Ovary (tissue), 9 donors: Measurements from ENCODE around the gene SDCCAG8. TPM values are rescaled to one million over a fixed set of nuclear protein-coding genes. Genes with fewer than 3 reads are reported as not detected.

Experiments used
- DNase-seq, 5 donors: peaks; one replicate each; pipeline ENCODE4 v3.0.0-alpha.2; 2019 to 2020
- H3K27ac ChIP-seq, 2 donors: fragments of 200-600 bp; one replicate each; pipeline versions ENCODE4 v1.5.1 to v1.8.0; 2019 to 2022
- H3K27me3 ChIP-seq: fragments of 200-600 bp; one replicate; pipeline ENCODE4 v1.8.0; 2022
- H3K36me3 ChIP-seq: fragments of 200-600 bp; sonication (generic); one replicate; pipeline ENCODE4 v1.5.1; 2019
- H3K4me1 ChIP-seq: one replicate; pipeline ENCODE4 v1.8.1; 2013; ENCODE audit warnings: mild to moderate bottlenecking, moderate library complexity; ENCODE audit not compliant: insufficient read depth
- H3K4me3 ChIP-seq: fragments of 200-600 bp; sonication (generic); one replicate; pipeline ENCODE4 v1.5.1; 2017
- H3K9me3 ChIP-seq, 2 donors: fragments of 200-600 bp in 1 of 2; sonication (generic) in 1 of 2; one replicate each; pipeline versions ENCODE4 v1.5.1 to v1.8.1; 2013 to 2019; ENCODE audit warnings: mild to moderate bottlenecking in 1 of 2, moderate library complexity in 1 of 2
- EP300 ChIP-seq: sonication (generic); formaldehyde crosslinking; IDR thresholded peaks from one replicate; pipeline ENCODE4 v1.6.1; 2017; ENCODE audit warnings: antibody characterized with exemption
- POLR2A ChIP-seq: fragments of 450-650 bp; IDR thresholded peaks from one replicate; pipeline ENCODE4 v1.6.1; 2017; ENCODE audit warnings: antibody characterized with exemption, mild to moderate bottlenecking, moderate library complexity
- WGBS, 3 donors: extraction: QIAGEN DNeasy Blood & Tissue Kit in 1 of 3; methylation state at CpG; one replicate each; pipeline versions ENCODE4 v1.1.5 to v1.1.7; 2013 to 2017; 5-methylcytosine and 5-hydroxymethylcytosine counted together
- intact Hi-C, 4 donors: fragments of 100-400 bp; cut with DNase I; formaldehyde crosslinking; loops; one replicate each; pipeline versions ENCODE4 v1.11.0 to v1.15.1; 2022 to 2023
- polyA plus RNA-seq, 2 donors: library from polyadenylated mRNA; stranded (reverse); fragments of 200-250 nt in 1 of 2; fragments of 350-450 nt in 1 of 2; fragmentation: Illumina TruSeq in 1 of 2; extraction: RNeasy Lipid Tissue Mini Kit (QIAGEN cat#74804) in 1 of 2; gene quantifications; one replicate each; pipeline ENCODE4 v1.2.3, GENCODE V29; 2013 to 2014
- total RNA-seq, 7 donors: library from RNA; depleted of rRNA in 2 of 7; stranded (reverse); fragments of >200 nt in 2 of 7; fragmentation: NEBNext Ultra II Directional in 3 of 7; extraction: Animal tissue kit (Norgen Biotek cat#: 25700) in 3 of 7; gene quantifications; one replicate each; pipeline versions ENCODE4 v1.1.0 to v1.2.4, GENCODE V29; 2016 to 2023
- TF ChIP-seq, protein P1 (sequence below), 3 donors: fragments of 450-650 bp in 2 of 3; fragments of 200-600 bp in 1 of 3; IDR thresholded peaks; one replicate each; pipeline versions ENCODE4 v1.5.1 to v1.8.0; 2016 to 2022; ENCODE audit warnings: antibody characterized with exemption in 3 of 3, mild to moderate bottlenecking in 1 of 3
- donor health status: DM: no; HTN: no; CAD: no; lungs with moderate emphysema.
- donor health status: DM: no; HTN: no; CAD: no.
- donor health status: Bipolar disorder and iron deficiency.
- donor health status: DM: yes; HTN: yes; CAD: no.
- donor health status: DM: no; HTN: no; CAD: no.
- donor health status: DM: yes; HTN: yes; CAD: no.

Gene SDCCAG8
- total and polyA plus RNA-seq, 9 donors: 19.8 to 45.9 (median 30.6) TPM

- 56 to 77% (median 65%) methylated on average over 38 to 55 of the region's 55 CpGs for WGBS, 3 donors
- H3K9me3 ChIP-seq: no peaks in the 10 kb centered on the region
- H3K27me3 ChIP-seq: no peaks in the 10 kb centered on the region
- H3K27ac ChIP-seq: peak overlapping the region in 1 of 2 donors; percentile 10
- H3K4me1 ChIP-seq: peaks cover 8% of the 10 kb centered on the region
- TF ChIP-seq POLR2A (no peak), EP300 (no peak)
- TF ChIP-seq, protein P1, sequence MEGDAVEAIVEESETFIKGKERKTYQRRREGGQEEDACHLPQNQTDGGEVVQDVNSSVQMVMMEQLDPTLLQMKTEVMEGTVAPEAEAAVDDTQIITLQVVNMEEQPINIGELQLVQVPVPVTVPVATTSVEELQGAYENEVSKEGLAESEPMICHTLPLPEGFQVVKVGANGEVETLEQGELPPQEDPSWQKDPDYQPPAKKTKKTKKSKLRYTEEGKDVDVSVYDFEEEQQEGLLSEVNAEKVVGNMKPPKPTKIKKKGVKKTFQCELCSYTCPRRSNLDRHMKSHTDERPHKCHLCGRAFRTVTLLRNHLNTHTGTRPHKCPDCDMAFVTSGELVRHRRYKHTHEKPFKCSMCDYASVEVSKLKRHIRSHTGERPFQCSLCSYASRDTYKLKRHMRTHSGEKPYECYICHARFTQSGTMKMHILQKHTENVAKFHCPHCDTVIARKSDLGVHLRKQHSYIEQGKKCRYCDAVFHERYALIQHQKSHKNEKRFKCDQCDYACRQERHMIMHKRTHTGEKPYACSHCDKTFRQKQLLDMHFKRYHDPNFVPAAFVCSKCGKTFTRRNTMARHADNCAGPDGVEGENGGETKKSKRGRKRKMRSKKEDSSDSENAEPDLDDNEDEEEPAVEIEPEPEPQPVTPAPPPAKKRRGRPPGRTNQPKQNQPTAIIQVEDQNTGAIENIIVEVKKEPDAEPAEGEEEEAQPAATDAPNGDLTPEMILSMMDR (IDR thresholded peaks at IDR 0.05): no peak
- no peaks in the 10 kb centered on the region for H3K36me3 ChIP-seq
- intact Hi-C loops: no loop called here
- DNase-seq: peak in 1 of 5 donors; percentile 35
- H3K4me3 ChIP-seq: peak overlapping the region; percentile 31
These were observed 218.5 kb downstream of the SDCCAG8 start for GRCh38 chr1:243474136-243474881.

DNA sequence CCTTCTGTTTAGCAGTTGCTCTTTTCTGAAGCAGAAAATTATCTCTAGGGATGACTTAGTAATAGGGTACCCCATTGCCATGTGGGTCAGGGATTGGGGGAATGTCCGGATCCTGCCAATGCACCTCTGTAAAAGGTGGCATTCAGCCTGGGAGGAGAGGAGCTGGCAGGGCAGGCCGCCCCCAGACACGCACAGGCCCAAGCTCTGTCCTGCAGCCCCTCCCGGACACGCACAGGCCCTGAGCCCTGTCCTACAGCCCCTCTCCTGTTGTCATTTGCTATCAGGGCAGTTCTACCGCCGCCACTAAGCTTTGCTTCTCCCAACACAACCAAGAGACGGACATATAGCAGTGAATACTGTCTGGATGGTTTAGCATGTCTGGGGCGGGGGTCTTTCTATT is 219.1 kb downstream of the SDCCAG8 start:
- Histone ChIP-seq H3K4me1 (peaks cover 8% of the 10 kb centered on the region), H3K36me3 (no peaks in the 10 kb centered on the region), H3K4me3 (no peak overlapping the region), H3K27ac (no peak overlapping the region), H3K9me3 (no peaks in the 10 kb centered on the region), H3K27me3 (no peaks in the 10 kb centered on the region)
- 96 to 100% (median 97%) methylated on average over 9 of the region's 9 CpGs for WGBS, 3 donors
- no peak for TF ChIP-seq POLR2A
- no peak for TF ChIP-seq EP300
- TF ChIP-seq, protein P1 (IDR thresholded peaks at IDR 0.05): no peak
- intact Hi-C loops: no loop called here
- DNase-seq: no peak

DNA sequence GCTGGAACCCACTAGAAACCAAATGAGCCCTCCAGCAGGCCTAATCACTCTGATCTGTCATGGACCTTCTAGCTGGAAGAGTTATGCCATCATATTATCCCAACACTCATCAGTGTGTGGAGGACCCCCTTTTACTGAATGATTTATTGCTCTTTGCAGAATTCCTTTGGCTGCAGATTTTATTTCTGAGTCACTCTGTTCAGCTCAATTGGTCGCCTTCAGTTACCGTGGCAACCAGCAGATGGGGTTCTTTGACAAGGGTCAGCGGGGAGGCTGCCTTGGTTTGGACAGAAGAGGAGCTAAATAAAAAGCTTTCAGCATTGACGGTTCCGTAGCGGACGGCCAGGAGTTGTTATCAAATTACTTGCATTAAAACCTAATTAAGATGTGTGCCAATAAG is 220.1 kb downstream of the SDCCAG8 start:
- peaks cover 8% of the 10 kb centered on the region for H3K4me1 ChIP-seq
- no peak overlapping the region for H3K4me3 ChIP-seq
- intact Hi-C loops: no loop called here
- H3K36me3 ChIP-seq: no peaks in the 10 kb centered on the region
- no peaks in the 10 kb centered on the region for H3K27me3 ChIP-seq
- TF ChIP-seq POLR2A: no peak
- TF ChIP-seq, protein P1 (IDR thresholded peaks at IDR 0.05): no peak
- no peak overlapping the region for H3K27ac ChIP-seq
- DNase-seq: no peak
- WGBS, 3 donors: 90 to 95% (median 91%) methylated on average over 7 of the region's 7 CpGs
- H3K9me3 ChIP-seq: no peaks in the 10 kb centered on the region

DNA sequence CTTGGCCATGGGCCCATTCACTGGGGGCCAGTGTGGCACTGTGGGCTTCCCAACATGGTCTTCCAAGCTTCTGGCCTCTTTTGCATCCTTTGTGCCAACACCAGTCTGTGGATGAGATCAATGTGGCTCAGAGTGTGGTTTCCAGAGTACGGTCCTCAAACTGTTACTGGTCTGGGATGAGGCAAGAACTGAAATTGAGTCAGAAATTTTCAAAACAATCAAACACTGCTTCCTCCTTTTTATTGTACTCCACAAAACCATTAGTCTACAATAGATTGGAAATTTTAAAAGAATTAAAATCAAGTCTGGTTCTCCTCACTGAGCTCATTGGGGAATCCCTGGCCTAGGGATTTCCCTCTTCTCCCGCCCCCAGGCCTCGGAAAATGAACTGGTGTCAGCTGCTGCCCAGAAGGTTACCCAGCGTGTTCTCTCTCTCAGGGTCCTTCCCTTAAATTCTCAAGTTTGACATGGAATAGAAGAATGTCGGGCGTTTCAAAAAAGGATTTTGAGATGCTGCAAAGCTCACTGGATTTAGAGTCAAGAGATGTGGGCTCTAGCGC is 222.0 kb downstream of the SDCCAG8 start:
- intact Hi-C loops: loop anchor here in 1 of 4 donors (1.0 kb wide), 1 partner anchor 40 kb away; no protein-coding TSS in a partner anchor
- no peak overlapping the region for H3K27ac ChIP-seq

More for the DNA sequence above, 222.0 kb downstream of the SDCCAG8 start:
- H3K27me3 ChIP-seq: no peaks in the 10 kb centered on the region
- no peaks in the 10 kb centered on the region for H3K9me3 ChIP-seq
- no peaks in the 10 kb centered on the region for H3K36me3 ChIP-seq
- WGBS, 3 donors: 92 to 94% (median 93%) methylated on average over 7 of the region's 7 CpGs
- TF ChIP-seq EP300: no peak
- TF ChIP-seq, protein P1 (IDR thresholded peaks at IDR 0.05): no peak
- no peak for TF ChIP-seq POLR2A
- no peak for DNase-seq
- H3K4me3 ChIP-seq: no peak overlapping the region
- peaks cover 10% of the 10 kb centered on the region for H3K4me1 ChIP-seq
